NCI-H446 (cell line): Measurements from ENCODE around the gene CDH23.

Experiments used
- DNase-seq, 2 experiments: peaks; one replicate each; lab custom pipeline; 2025; lab: John Stamatoyannopoulos, UW

The CDH23 gene

GRCh38 chr10:71623098-71623985 is 226.6 kb downstream of the CDH23 start:
- DNase-seq = no peak

DNA sequence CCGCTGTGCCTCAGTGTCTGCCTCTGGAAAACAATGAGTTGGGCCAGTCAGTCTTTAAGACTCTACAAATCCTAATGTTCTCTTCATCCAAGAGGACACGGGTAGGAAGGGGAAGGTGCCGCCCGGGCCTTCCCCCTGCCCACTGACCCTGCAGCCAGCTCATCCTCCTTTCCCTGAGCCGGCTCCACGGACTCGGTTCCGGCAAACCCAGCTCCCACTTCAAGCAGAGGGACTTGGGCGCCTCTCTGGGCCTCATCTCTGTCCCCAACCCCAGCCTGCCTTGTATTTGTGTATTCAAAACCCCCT is 227.2 kb downstream of the CDH23 start:
- DNase-seq = no peak

DNA sequence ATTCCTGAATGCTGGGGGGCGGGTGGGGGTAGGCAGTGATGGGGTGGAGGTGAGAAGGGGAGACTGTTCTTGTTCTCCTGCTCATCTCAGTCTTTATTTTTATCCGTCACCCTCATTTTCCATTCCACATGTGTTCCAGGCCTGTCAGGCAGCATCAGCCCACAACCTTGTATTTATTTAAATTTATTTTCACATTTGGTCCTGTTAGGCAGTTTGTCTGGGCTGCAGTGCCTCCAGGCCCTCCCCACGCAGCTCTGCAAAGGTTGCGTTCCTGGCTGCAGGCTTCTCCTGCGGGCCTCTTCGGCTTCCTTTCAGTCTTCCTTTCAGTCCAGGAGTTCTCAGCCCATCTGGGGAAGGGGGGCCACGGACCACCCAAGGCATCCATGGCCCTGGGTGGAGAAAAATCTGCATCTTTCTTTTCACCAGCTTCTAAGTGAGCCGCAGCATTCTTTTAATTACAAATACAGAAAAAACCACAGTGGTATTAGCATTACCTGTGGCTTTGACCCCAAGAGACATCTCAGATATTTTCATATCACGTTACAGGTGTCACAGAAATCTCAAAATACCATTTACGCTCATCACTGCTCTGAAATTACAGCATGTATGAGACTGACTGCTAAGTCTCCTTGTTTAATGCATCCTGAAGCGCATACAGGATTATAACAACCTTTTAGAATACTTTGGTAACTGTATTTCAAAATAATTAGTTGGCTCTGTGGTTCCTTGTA is 228.9 kb downstream of the CDH23 start:
- no peak for DNase-seq

DNA sequence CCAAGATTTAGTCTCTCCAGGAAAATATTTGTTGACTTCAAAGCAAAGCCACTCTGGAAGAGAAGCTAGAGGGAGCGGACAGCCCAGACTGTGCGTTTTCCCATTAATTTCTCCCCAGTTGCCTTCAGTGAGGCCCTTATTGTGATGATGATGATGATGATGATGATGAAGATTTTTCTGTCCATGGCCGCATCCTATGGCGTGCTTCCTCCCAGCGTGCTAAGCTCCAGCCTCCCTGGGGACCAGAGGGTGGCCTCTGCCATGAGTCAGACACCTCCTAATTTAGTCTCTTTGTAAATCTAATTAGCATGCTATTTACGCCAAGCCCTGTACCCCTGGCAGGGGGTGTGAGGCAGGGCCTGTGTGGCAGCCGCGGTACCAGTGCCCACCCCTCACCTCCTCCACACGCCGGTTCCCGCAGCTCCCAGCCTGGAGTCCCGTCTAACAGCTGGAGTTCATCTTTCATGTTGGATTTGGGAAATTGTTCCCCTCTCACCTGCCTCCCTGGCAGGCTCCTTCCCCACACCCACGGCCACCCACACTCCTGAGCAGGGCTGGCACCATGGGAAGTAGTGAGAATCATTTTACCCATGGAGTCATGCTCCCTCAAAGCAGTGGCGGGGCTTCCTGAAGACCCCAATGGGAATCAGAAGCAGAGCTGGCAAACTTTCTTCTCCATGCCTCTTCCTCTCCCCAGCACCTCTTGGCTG is 230.7 kb downstream of the CDH23 start:
- no peak for DNase-seq

DNA sequence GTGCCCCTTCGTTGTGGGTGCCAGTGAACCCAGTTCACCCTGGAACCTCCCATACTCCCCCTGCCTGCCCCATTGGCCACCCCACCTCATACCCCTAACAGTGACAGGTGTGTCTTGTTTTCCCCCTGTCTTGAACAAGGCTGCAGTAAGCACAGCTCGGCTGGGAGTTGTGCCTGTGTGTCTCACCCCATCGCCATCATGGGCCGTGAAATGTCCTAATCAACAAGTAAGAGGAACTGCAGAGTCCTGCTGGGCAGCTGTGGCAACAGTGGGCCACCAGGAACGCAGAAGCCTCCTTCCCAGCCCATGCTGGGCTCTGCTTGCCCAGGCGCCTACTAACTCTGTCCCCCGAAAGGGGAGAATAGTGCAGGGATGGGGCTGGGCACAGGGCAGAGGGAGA is 231.2 kb downstream of the CDH23 start:
- DNase-seq = no peak

DNA sequence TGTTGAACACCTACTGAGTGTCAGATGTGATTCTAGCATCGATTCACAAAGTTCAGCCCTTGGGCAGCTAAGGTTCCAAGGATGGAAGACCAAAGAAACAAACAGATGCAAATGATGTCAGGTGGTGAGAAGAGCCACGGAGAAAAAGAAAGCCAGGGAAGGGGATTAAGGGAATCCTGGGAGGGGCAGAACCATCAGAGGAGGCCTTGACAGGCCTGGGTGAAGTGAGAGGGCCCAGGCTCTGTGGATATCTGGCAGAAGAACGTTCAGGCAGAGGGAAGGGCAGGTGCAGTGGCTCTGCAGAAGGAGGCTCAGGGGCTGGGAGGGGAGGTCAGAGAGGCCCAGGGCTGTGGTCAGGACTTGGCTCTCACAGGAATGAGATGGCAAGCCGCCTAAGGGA is 232.4 kb downstream of the CDH23 start:
- DNase-seq = no peak

GRCh38 chr10:71630168-71630567 is 233.4 kb downstream of the CDH23 start:
- DNase-seq = no peak

GRCh38 chr10:71631007-71631861 is 234.5 kb downstream of the CDH23 start:
- DNase-seq = no peak

GRCh38 chr10:71632200-71632820 is 235.6 kb downstream of the CDH23 start:
- no peak for DNase-seq

GRCh38 chr10:71632896-71633600 is 236.3 kb downstream of the CDH23 start:
- DNase-seq = no peak

DNA sequence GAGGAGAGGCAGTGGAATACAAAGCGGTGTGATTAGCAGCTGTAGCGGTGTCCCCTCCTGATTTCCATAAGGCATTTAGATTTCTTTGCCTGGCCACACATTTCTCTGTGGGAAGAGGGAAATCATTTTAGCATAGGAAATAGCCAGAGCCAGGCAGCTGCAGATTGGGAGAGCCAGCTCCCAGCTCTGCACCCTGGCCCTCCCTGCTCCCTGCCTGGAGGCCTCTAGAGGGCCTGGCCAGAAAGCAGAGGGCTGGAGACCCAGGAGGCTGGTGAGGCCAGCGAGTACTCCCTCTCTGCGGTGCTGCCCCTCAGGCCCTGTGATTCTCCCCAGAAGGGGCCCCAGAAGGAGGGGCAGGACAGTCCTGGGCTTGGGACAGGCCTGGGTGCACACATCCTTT is 237.2 kb downstream of the CDH23 start:
- DNase-seq = no peak

GRCh38 chr10:71634531-71635164 is 237.9 kb downstream of the CDH23 start:
- DNase-seq = no peak

GRCh38 chr10:71635251-71635866 is 238.6 kb downstream of the CDH23 start:
- DNase-seq = no peak

DNA sequence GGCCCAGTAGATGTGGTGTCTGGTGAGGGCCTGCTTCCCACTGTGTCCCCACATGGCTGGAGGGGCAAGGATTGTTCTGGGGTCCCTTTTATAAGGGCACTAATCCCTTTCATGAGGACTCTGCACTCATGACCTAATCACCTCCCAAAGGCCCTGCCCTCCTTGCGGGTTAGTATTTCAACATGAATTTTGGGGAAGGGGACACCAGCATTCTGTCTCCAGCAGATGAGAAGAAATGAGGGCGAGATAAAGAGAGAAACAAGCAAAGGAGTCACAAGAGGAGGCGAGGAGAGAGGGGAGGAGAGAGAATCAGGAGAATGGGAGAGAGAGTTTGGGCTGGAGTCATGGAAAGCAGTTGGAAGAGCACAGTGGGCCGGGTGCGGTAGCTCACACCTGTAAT is 239.1 kb downstream of the CDH23 start:
- DNase-seq = no peak

- no peak for DNase-seq
Observed at GRCh38 chr10:71636588-71636987, 239.9 kb downstream of the CDH23 start.

GRCh38 chr10:71637305-71637704 is 240.6 kb downstream of the CDH23 start:
- no peak for DNase-seq

- DNase-seq = no peak
Observed at GRCh38 chr10:71638064-71638821, 241.5 kb downstream of the CDH23 start.

DNA sequence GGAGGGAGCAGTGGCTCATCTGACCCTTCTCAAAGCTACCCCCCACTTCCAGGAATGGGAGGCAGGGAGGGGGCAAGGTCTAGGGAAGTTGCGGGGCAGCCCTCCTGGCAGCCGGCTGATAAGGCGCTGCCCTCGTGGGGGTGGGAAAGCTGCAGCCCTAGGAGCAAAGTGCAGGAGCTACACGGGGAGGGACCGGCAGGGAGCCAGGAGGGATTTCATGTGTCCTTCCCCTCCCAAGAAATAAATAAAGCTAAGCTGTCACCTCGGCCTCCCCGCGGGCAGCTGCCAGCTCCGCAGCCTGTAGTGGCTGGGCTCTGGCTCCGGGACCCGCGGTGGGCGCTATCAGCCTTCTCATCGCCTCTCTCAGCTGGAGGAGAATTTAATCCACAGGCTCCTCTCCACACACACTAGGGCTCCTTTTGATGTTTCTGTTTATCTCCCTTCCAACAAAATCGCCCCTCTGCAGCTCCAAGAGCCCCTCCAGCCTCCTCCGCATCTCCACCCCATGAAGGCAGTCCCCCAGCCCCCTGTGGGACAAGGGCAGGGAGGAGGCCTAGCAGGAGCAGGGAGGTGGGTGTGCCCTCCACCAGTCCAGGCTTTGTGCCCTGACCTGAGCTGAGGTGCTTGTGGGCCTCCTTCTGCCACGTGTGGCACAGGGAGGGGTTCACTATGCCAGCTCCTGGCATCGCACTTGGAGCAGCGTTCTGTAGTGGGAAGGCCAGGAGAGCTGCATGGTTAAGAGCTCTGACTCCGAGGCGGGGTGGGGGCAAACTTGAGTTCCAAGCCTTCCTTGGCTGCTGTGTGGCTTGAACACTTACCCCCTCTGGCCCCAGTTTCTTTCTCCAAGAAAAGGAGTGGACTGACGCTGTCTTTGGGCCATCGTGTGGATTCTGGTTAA is 242.4 kb downstream of the CDH23 start:
- no peak for DNase-seq
